Stomach (tissue), 9 donors: ENCODE measurements around the gene SPG7. TPM values are rescaled to one million over a fixed set of nuclear protein-coding genes. Genes with fewer than 3 reads are reported as not detected.

Experiments used
- DNase-seq, 2 donors: peaks; one replicate each; pipeline versions ENCODE4 v3.0.0 to v3.0.0-alpha.2; 2013 to 2019
- H3K27ac ChIP-seq, 5 donors: fragments of 200-600 bp in 4 of 5; sonication (generic) in 4 of 5; one replicate each; pipeline ENCODE4 v1.5.1; 2013 to 2019; ENCODE audit warnings: mild to moderate bottlenecking in 1 of 5, moderate library complexity in 1 of 5
- H3K27me3 ChIP-seq, 3 donors: fragments of 200-600 bp; sonication (generic); one replicate each; pipeline ENCODE4 v1.5.1; 2017 to 2019; ENCODE audit warnings: mixed run types in 1 of 3
- H3K36me3 ChIP-seq, 4 donors: fragments of 200-600 bp; sonication (generic); 1 replicate in 3 of 4; 2 replicates in 1 of 4; pipeline ENCODE4 v1.5.1; 2016 to 2019
- H3K4me1 ChIP-seq, 4 donors: fragments of 200-600 bp; sonication (generic); one replicate each; pipeline ENCODE4 v1.5.1; 2016 to 2019
- H3K4me3 ChIP-seq, 4 donors: fragments of 200-600 bp; sonication (generic) in 3 of 4; one replicate each; pipeline ENCODE4 v1.5.1; 2016 to 2019; ENCODE audit warnings: mild to moderate bottlenecking in 1 of 4
- H3K9me3 ChIP-seq, 4 donors: fragments of 200-600 bp; sonication (generic); one replicate each; pipeline ENCODE4 v1.5.1; 2016 to 2019
- CTCF ChIP-seq, 7 experiments: fragments of 450-650 bp in 4 of 7; fragments of 200-600 bp in 3 of 7; sonication (generic) in 3 of 7; IDR thresholded peaks; one replicate each; pipeline ENCODE4 v1.5.1; 2016 to 2019; ENCODE audit warnings: antibody characterized with exemption in 7 of 7, control low read depth in 2 of 7, mild to moderate bottlenecking in 1 of 7
- EP300 ChIP-seq: sonication (generic); formaldehyde crosslinking; IDR thresholded peaks from one replicate; pipeline ENCODE4 v1.6.1; 2017; ENCODE audit warnings: antibody characterized with exemption
- POLR2A ChIP-seq, 4 donors: fragments of 450-650 bp; IDR thresholded peaks; one replicate each; pipeline ENCODE4 v1.6.1; 2016; ENCODE audit warnings: antibody characterized with exemption in 4 of 4, control low read depth in 2 of 4, mild to moderate bottlenecking in 1 of 4, moderate library complexity in 1 of 4
- POLR2AphosphoS5 ChIP-seq, 3 donors: sonication (generic); formaldehyde crosslinking; IDR thresholded peaks; one replicate each; pipeline ENCODE4 v1.6.1; 2016; ENCODE audit warnings: antibody characterized with exemption in 3 of 3
- WGBS, 5 donors: extraction: QIAGEN DNeasy Blood & Tissue Kit in 3 of 5; methylation state at CpG; one replicate each; pipeline versions ENCODE4 v1.1.5 to v1.1.7; 2013 to 2018; 5-methylcytosine and 5-hydroxymethylcytosine counted together
- intact Hi-C: fragments of 100-400 bp; cut with DNase I; formaldehyde crosslinking; loops from one replicate; pipeline ENCODE4 v1.15.1; 2023; ENCODE audit warnings: low total_unique reads
- polyA plus RNA-seq, 3 donors: library from polyadenylated mRNA; stranded (reverse); fragments of 200-250 nt; gene quantifications; one replicate each; pipeline ENCODE4 v1.2.3, GENCODE V29; 2013
- total RNA-seq, 5 donors: library from RNA; depleted of rRNA; stranded (reverse); fragments of >200 nt; gene quantifications; one replicate each; pipeline versions ENCODE4 v1.1.0 to v1.2.3, GENCODE V29; 2014 to 2016
- donor health status: healthy with polysubstance abuse.
- donor health status: Bipolar disorder and iron deficiency.
- donor health status: healthy.

SPG7 gene
- total and polyA plus RNA-seq, 8 donors, result 30.0 to 363 (median 157) TPM

DNA sequence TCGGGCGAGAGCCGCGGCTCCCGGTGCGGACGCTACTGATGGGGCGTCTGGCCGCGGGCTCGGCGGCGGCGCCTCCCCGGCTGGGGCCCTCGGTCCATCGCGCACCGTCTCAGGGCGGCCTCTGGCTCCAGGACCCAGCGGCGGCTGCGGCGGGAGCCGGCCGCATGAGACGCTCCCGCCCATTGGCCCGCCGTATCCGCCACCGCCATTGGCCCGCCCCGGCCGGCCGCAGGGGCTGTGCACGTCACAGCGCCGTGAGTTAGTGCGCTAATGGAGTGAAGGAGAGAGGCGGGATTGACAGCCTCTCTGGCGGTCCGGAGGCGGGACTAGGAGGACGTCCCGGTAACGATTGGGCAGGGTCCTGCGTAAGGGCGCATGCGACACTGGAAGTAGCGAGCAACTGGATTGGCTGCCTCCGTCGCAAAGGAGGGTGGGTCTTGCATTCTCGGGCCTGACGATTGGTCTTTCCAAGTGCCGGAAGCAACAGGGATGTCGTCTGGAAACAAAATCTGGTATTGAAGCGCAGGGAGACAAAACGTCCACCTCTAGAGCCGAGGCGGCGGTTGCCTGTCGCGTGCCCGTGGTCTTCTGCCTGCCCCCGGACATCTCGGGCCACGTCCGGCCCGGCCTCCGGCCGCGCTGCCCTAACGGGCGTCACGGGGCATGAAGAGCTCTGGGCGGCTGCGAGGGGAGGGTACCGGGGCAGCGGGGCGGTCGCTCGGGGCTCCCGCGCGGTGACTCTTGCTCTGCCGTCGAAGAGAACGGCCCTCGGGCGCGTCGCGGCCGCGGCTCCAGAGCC, 17.6 kb upstream of the SPG7 start, which contains the start of gene ANKRD11:
Gene ANKRD11, minus strand, starts transcription at position 123 of the 799 bp plus-strand sequence. CDS start 173,542 bp downstream, outside the sequence.
- intact Hi-C loops, result no loop called here
- 0% methylated on average over 46 to 96 of the region's 96 CpGs for WGBS, 5 donors
- peak within 1 kb of the TSS; percentile 96 to 100 (median 98) for H3K27ac ChIP-seq
- peak; percentile 75 to 94 (median 87) for TF ChIP-seq POLR2AphosphoS5 (IDR thresholded peaks at IDR 0.05)
- no peak for TF ChIP-seq POLR2A (IDR thresholded peaks at IDR 0.05)
- no peak for TF ChIP-seq EP300
- H3K27me3 ChIP-seq, result no peaks in the 10 kb centered on the region
- no peaks in the 10 kb centered on the region for H3K9me3 ChIP-seq
- H3K4me3 ChIP-seq, result peak within 1 kb of the TSS; percentile 88 to 99 (median 96)
- H3K36me3 ChIP-seq, result peaks cover 0 to 10% (median 3%) of the 10 kb centered on the region in 4 donors
- peak; percentile 98 to 100 for DNase-seq
- peaks cover 30 to 62% (median 52%) of the 10 kb centered on the region in 4 donors for H3K4me1 ChIP-seq

GRCh38 chr16:89491238-89491869, 16.8 kb upstream of the SPG7 start:
- Histone ChIP-seq H3K4me1 (peaks cover 23 to 55% (median 45%) of the 10 kb centered on the region in 4 donors), H3K27ac (peak overlapping the region; percentile 94 to 100 (median 98)), H3K27me3 (no peaks in the 10 kb centered on the region), H3K9me3 (no peaks in the 10 kb centered on the region), H3K36me3 (peaks cover 0 to 10% (median 3%) of the 10 kb centered on the region in 4 donors), H3K4me3 (peak overlapping the region; percentile 88 to 99 (median 96))
- intact Hi-C loops, result no loop called here
- peak in 1 of 2 donors; percentile 44 for DNase-seq
- TF ChIP-seq EP300 (no peak), POLR2AphosphoS5 (IDR thresholded peaks at IDR 0.05) (no peak), CTCF (IDR thresholded peaks at IDR 0.05) (peak in 1 of 7 experiments; percentile 11), POLR2A (IDR thresholded peaks at IDR 0.05) (no peak)
- 2 to 4% (median 3%) methylated on average over 22 of the region's 22 CpGs for WGBS, 5 donors

- Histone ChIP-seq H3K4me3 (peak overlapping the region; percentile 88 to 99 (median 96)), H3K27ac (peak overlapping the region in 3 of 5 donors; percentile 98 to 100 (median 100)), H3K4me1 (peaks cover 21 to 47% (median 38%) of the 10 kb centered on the region in 4 donors), H3K9me3 (no peaks in the 10 kb centered on the region), H3K36me3 (peaks cover 0 to 10% (median 3%) of the 10 kb centered on the region in 4 donors), H3K27me3 (no peaks in the 10 kb centered on the region)
- TF ChIP-seq EP300 (no peak), POLR2AphosphoS5 (IDR thresholded peaks at IDR 0.05) (no peak), CTCF (IDR thresholded peaks at IDR 0.05) (no peak), POLR2A (IDR thresholded peaks at IDR 0.05) (no peak)
- 77 to 84% (median 81%) methylated on average over 24 of the region's 24 CpGs for WGBS, 5 donors
- DNase-seq, result no peak
- intact Hi-C loops, result no loop called here
Measured at GRCh38 chr16:89491974-89492687, 16.1 kb upstream of the SPG7 start.

GRCh38 chr16:89493776-89494175, 14.4 kb upstream of the SPG7 start:
- H3K4me3 ChIP-seq, result no peak overlapping the region
- 68 to 77% (median 74%) methylated on average over 5 of the region's 5 CpGs for WGBS, 5 donors
- TF ChIP-seq EP300 (no peak), CTCF (IDR thresholded peaks at IDR 0.05) (no peak), POLR2AphosphoS5 (IDR thresholded peaks at IDR 0.05) (no peak), POLR2A (IDR thresholded peaks at IDR 0.05) (no peak)
- no peaks in the 10 kb centered on the region for H3K27me3 ChIP-seq
- H3K4me1 ChIP-seq, result peaks cover 12 to 30% (median 22%) of the 10 kb centered on the region in 4 donors
- no peaks in the 10 kb centered on the region for H3K9me3 ChIP-seq
- H3K36me3 ChIP-seq, result peaks cover 0 to 12% (median 5%) of the 10 kb centered on the region in 4 donors
- H3K27ac ChIP-seq, result no peak overlapping the region
- intact Hi-C loops, result no loop called here
- no peak for DNase-seq
